IPS DF 4.7 (cell line): ENCODE data around the gene PSENEN.

Experiments used
- DNase-seq: peaks from one replicate; pipeline ENCODE4 v3.0.0-alpha.2; 2013; ENCODE audit warnings: low spot score; ENCODE audit errors: extremely low read depth

The PSENEN gene

GRCh38 chr19:35745328-35746086, at the start of gene PSENEN, which contains the start of gene U2AF1L4:
Gene PSENEN (plus strand): TSS chr19:35745651. CDS start chr19:35745931, 280 bp downstream.
Gene U2AF1L4 (minus strand): TSS chr19:35745418. CDS start chr19:35745391, 27 bp downstream.
- DNase-seq = peak; percentile 97

DNA sequence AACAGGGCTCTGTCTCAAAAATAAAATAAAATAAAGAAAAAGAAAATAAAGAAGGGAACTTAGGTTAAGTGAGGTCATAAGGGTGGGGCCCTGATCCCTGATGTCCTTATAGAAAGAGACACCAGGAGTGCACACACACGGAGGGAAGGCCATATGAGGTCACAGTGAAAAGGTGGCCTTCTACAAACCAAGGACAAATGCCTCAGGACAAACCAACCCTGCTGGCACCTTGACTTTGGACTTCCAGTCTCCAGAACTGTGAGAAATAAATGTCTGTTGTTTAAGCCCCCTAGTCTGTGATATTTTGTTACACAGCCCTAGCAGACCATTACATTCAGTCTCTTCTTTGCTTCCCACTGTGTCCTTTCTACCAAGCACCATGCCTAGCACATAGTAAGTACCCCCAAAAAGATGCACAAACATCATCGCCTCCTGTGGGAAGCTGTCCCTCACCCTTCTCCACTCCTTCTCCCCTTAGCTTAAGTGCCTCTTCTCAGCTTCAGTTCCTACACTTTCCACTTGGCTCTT, 49.5 kb upstream of the PSENEN start:
- no peak for DNase-seq

DNA sequence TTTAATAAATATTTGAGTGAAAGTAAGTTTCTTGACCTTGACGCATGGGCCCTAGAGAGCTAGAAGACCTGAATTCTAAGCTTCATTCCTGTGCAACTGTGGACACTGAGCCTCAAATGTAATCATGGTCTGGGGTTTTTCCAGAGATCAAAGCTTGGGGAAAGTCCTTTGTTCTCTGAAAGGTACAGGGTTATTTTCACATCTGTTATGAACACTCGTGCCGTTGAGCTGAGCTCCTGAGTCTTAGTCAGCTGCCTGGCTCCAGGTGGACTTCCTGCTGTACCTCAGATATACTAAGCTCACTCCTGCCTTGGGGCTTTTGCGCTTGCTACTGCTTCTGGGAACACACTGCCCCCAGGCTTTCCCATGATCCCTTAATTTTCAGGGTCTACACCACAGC, 48.6 kb upstream of the PSENEN start:
- DNase-seq = no peak

DNA sequence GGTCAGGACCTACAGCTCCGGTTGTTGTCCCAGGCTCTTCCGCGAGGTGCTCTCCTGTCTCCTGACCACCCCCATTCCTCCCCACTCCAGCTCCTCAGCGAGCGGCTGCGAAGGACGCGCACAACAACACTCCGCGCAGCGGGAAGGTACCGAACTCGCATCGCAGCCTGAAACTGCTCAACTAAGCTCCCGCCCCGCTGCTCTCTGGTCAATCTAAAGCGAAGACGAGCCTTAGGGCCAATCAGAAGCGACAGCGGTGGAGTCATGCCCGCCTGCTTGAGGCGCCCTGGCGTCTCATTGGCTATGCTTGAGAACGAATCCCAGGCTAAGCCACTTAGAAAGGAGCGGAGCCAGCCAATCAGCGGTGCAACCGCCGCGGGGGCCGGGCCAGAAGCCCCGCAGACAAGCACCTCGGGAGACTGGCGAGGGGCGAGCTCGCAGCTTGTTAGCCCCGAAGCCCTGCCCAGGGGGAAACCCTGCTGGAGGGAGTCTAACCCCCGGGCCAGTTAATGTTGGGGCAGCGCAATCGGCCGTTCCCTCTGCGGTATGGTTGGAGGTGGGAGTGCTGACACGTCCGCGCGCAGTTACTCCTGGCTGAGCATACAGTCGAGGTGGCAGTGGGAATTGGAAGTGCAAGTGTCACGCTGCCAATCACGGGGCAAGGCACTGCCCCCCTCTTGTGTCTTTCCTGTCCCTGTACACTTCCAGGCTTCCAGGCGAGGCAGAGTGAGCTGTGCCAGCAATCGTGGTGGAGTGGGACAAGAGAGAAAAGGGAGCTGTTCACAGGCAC, 43.0 kb upstream of the PSENEN start:
- peak; percentile 93 for DNase-seq

DNA sequence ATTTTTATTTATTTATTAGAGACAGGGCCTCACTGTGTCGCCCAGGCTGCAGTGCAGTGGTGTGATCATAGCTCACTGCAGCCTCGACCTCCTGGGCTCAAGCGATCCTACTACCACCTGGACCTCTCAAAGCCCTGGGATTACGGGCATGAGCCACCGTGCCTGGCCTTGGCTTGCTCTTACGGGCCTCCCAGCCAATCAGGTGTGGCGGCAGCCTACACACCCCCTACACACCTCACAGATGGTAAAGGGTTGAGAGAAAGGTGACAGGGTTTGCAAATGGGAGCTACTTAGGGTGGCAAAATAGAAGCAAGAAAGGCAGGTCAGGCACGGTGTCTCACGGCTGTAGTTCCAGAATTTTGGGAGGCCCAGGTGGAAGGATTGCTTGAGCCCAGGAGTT, 42.1 kb upstream of the PSENEN start:
- DNase-seq = no peak

- DNase-seq = no peak
These were observed 41.2 kb upstream of the PSENEN start, which contains the start of gene ZBTB32 for GRCh38 chr19:35704218-35704617. Gene ZBTB32 (plus strand): TSS chr19:35704558. CDS start chr19:35714627, 10,069 bp downstream.

DNA sequence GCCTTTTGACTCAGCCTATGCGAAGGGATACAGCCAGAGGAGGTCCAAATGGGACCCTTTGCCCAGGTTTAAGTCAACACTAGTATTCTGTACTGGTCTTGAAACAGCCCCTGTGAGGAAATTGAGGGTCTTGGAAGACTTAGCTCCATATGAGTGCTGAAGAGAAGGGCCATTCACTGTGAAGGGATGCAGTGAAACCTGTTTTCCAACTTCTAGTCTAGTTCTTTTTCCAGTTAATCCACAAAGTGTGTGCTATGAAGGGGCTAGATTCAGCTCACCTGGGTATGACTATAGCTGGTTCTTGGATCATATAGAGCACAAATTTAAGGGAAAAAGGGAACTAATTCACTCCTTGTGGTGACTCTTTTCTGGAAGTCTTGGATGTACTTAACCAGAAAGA, 37.1 kb upstream of the PSENEN start:
- DNase-seq = no peak

DNA sequence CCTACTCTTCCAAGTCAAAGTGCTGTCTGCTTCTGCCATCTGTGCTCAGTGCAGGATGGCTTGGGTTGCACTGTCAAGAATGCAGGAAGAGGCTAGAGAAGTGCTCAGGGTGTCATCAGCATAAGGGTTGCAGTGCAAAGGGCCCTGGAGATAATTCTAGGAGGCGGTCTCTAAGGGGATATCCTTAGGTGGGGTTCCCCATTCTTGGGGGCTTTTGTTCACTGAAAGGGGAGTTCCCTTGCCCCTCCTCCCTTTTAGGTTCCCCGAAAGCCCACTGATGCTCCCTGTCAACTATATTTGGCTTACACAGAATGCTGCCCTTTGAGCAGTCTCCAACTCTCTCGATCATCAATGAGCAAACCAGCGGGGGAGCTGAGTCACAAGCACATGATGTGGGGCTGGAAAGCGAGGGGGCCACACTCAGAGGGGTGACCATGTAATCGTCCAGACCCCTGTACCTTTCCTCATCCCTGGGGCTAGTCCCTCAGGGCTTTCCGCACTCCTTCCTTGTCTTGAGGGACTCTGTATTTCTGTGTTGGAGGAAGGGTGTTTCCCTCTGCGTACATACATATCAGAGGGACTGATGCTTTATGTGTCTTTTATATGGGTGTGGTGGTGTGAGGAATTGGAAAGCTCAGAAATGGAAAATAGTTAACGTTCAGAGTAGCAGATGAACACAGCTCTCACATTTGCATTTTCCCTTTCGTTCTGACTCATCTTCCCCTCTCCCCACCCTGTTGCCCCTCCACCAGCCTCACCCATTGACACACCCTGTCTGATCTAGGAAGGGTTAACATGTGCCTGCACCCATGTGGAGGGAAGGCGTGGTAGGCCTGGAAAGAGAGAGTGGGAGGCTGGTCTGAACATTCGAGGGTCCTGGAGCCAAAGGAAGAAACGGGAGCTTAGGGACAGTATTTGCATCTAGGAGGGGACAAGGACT, 34.4 kb upstream of the PSENEN start:
- no peak for DNase-seq

GRCh38 chr19:35712567-35713505, 32.6 kb upstream of the PSENEN start:
- no peak for DNase-seq

DNA sequence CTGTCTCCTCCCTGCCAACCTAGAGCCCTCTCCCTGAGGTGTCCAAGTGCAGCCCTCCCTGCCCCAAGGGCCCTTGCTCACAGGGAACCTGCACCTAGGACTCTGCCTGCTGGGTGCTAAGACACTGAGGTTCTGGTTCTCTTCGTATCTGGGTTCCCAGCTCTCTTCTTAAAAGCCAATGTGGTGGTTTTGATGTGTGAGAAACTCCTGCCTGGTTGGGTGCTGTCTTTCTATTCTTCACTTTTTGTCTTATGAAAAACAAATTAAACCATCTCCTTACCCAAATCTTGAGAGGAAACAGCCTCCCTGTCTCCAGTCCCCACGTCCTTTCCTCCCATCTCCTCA, 32.0 kb upstream of the PSENEN start:
- no peak for DNase-seq

DNA sequence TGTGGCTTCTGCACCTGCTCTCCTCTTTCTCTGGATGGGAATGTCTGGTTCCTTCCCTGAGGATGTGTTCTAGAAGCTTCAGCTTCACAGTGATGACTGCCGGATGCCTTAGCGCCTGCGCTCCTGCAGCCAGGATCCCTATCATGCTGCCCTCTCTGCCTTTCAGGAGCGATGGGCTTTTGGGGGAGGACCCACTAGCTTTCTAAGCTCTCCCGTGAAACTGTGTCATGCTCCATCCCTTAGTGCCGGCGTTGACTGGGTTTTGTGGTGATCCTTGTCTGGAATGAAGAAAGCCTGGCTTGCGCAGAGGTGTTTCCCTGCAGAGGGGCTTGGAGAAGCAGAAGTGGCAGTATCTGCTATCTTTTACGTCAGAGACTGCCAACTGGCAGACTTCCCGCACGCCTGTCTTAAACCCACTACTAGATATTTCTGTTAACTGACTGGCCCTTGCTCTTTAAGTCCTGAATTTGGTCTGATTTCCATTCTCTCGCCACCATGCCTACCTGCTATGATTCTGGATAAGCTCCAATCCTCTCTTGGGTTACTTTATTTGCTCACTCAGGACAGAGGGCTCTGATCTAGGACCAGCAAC, 31.5 kb upstream of the PSENEN start:
- DNase-seq = no peak

DNA sequence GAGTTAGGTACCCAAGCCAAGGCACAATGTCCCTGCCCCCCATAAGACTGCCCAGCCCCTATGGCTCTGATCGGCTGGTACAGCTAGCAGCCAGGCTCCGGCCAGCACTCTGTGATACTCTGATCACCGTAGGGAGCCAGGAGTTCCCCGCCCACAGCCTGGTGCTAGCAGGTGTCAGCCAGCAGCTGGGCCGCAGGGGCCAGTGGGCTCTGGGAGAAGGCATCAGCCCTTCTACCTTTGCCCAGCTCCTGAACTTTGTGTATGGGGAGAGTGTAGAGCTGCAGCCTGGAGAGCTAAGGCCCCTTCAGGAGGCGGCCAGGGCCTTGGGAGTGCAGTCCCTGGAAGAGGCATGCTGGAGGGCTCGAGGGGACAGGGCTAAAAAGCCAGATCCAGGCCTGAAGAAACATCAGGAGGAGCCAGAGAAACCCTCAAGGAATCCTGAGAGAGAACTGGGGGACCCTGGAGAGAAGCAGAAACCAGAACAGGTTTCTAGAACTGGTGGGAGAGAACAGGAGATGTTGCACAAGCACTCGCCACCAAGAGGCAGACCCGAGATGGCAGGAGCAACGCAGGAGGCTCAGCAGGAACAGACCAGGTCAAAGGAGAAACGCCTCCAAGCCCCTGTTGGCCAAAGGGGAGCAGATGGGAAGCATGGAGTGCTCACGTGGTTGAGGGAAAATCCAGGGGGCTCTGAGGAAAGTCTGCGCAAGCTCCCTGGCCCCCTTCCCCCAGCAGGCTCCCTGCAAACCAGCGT, 30.7 kb upstream of the PSENEN start:
- no peak for DNase-seq

DNA sequence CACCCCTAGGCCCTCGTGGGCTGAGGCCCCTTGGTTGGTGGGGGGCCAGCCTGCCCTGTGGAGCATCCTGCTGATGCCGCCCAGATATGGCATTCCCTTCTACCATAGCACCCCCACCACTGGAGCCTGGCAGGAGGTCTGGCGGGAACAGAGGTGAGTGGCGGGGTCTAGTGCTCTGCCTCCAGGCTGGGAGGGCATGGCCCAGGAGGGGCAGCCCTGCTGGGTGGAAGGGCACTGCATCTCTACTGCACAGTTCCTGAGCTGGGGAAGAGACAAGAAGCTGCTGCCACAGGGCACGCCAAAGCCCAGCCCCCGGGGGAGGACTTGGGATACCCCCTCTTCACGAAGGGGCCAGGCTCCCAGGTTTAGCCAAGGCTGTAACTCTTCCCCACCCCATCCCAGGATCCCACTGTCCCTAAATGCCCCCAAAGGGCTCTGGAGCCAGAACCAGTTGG, 30.1 kb upstream of the PSENEN start:
- no peak for DNase-seq

- DNase-seq = no peak
These were observed 29.3 kb upstream of the PSENEN start for GRCh38 chr19:35715981-35716800.

GRCh38 chr19:35716801-35717664, 28.4 kb upstream of the PSENEN start:
- DNase-seq = peak; percentile 98

- DNase-seq = no peak
These were observed 27.6 kb upstream of the PSENEN start, which contains the start of gene KMT2B for GRCh38 chr19:35717665-35718344. Gene KMT2B (plus strand): TSS chr19:35718003. CDS start chr19:35718019, 16 bp downstream.
